ENCODE measurements around the gene RPS6KA2.

GRCh38 chr6:166588691-166589336, 38.2 kb downstream of the RPS6KA2 start:
- TF ChIP-seq SUZ12 (IDR thresholded peaks at IDR 0.05), result no peak
- no peak for TF ChIP-seq TARDBP (IDR thresholded peaks at IDR 0.05)
- TF ChIP-seq PKNOX1 (IDR thresholded peaks at IDR 0.05), result no peak
- no peak for TF ChIP-seq LEF1 (IDR thresholded peaks at IDR 0.05; ENCODE audit: borderline replicate concordance)
- no peak for TF ChIP-seq SP1 (IDR thresholded peaks at IDR 0.05)
- no peak for TF ChIP-seq NFRKB (IDR thresholded peaks at IDR 0.05)
- no peak for TF ChIP-seq BHLHE40 (IDR thresholded peaks at IDR 0.05; ENCODE audit: borderline replicate concordance)
- no peak for TF ChIP-seq FOXM1 (IDR thresholded peaks at IDR 0.05; ENCODE audit: borderline replicate concordance)
- no peak for TF ChIP-seq FOXK2 (IDR thresholded peaks at IDR 0.05)
- TF ChIP-seq L3MBTL2 (conservative IDR thresholded peaks at IDR 0.05), result no peak
- TF ChIP-seq ARNT (IDR thresholded peaks at IDR 0.05), result no peak
